SK-N-SH (cell line): ENCODE measurements around the gene NOVA1. TPM values are rescaled to one million over a fixed set of nuclear protein-coding genes. Genes with fewer than 3 reads are reported as not detected.

ENCODE experiments used
- CTCF ChIA-PET: fragments of 300-600, 350-600 bp; formaldehyde crosslinking; extraction: SDS; loops from one replicate; lab custom pipeline; 2021; lab: Yijun Ruan, JAX
- POLR2A ChIA-PET: fragments of 350-600 bp; sonication (Branson Sonifier 250); formaldehyde crosslinking; extraction: SDS; loops from one replicate; lab custom pipeline; 2020; ENCODE audit warnings: antibody characterized with exemption, inconsistent platforms; lab: Yijun Ruan, JAX
- DNase-seq: peaks from one replicate; pipeline ENCODE4 v3.0.0; 2012
- H2AFZ ChIP-seq: fragments of 200-600 bp; sonication (generic); 2 replicates; pipeline ENCODE4 v1.8.1; 2016; ENCODE audit warnings: antibody characterized with exemption, mild to moderate bottlenecking, low read depth
- H3F3A ChIP-seq: fragments of 200-600 bp; sonication (generic); replicated peaks from 2 replicates; pipeline ENCODE3; 2016; ENCODE audit warnings: antibody characterized with exemption, mild to moderate bottlenecking; ENCODE audit not compliant: insufficient read depth
- H3K27ac ChIP-seq, 2 experiments: fragments of 200-500 bp in 1 of 2; fragments of 200-600 bp in 1 of 2; sonication (Bioruptor generic) in 1 of 2; sonication (generic), shearing (Covaris generic) in 1 of 2; 2 replicates each; pipeline versions ENCODE4 v1.5.1 to v1.6.1; 2014 to 2016; ENCODE audit warnings: low read depth in 2 of 2, inconsistent platforms in 1 of 2, low read length in 1 of 2, mild to moderate bottlenecking in 1 of 2, mixed read lengths in 1 of 2
- H3K27me3 ChIP-seq: fragments of 200-600 bp; sonication (generic), shearing (Covaris generic); 2 replicates; pipeline ENCODE4 v1.6.1; 2016; ENCODE audit warnings: mixed run types; ENCODE audit not compliant: insufficient read depth
- H3K36me3 ChIP-seq, 2 experiments: fragments of 200-500 bp in 1 of 2; fragments of 200-600 bp in 1 of 2; sonication (Bioruptor generic) in 1 of 2; sonication (generic) in 1 of 2; replicated peaks in 1 of 2; 2 replicates each; pipeline versions ENCODE3 to v1.5.1; 2014 to 2016; ENCODE audit warnings: low read length in 1 of 2, mild to moderate bottlenecking in 1 of 2; ENCODE audit not compliant: insufficient read depth in 2 of 2, control insufficient read depth in 1 of 2
- H3K4me1 ChIP-seq, 2 experiments: fragments of 200-500 bp in 1 of 2; fragments of 200-600 bp in 1 of 2; sonication (Bioruptor generic) in 1 of 2; sonication (generic), shearing (Covaris generic) in 1 of 2; 2 replicates each; pipeline versions ENCODE4 v1.5.1 to v1.6.1; 2014 to 2016; ENCODE audit warnings: low read depth in 1 of 2, low read length in 1 of 2, mixed run types in 1 of 2; ENCODE audit not compliant: insufficient read depth in 2 of 2, control insufficient read depth in 1 of 2
- H3K4me2 ChIP-seq: fragments of 200-600 bp; sonication (generic), shearing (Covaris generic); 2 replicates; pipeline ENCODE4 v1.6.1; 2017; ENCODE audit warnings: mixed run types
- H3K4me3 ChIP-seq, 2 experiments: fragments of 200-500 bp in 1 of 2; fragments of 200-600 bp in 1 of 2; sonication (Bioruptor generic) in 1 of 2; sonication (generic), shearing (Covaris generic) in 1 of 2; 2 replicates each; pipeline versions ENCODE4 v1.5.1 to v1.8.1; 2014 to 2016; ENCODE audit warnings: low read depth in 2 of 2, inconsistent platforms in 1 of 2, low read length in 1 of 2, mild to moderate bottlenecking in 1 of 2, mixed read lengths in 1 of 2, moderate library complexity in 1 of 2
- H3K79me2 ChIP-seq: fragments of 200-600 bp; sonication (generic); 2 replicates; pipeline ENCODE4 v1.8.1; 2017; ENCODE audit warnings: mild to moderate bottlenecking; ENCODE audit not compliant: insufficient read depth
- H3K9ac ChIP-seq: fragments of 200-600 bp; sonication (generic); 2 replicates; pipeline ENCODE4 v1.6.1; 2017; ENCODE audit warnings: mixed run types
- H3K9me2 ChIP-seq: fragments of 200-600 bp; sonication (generic); 2 replicates; pipeline ENCODE4 v1.6.1; 2017; ENCODE audit warnings: mixed run types
- H3K9me3 ChIP-seq: fragments of 200-600 bp; sonication (generic); 2 replicates; pipeline ENCODE4 v1.6.1; 2017; ENCODE audit warnings: mixed run types, mild to moderate bottlenecking, moderate library complexity
- H4K20me1 ChIP-seq: fragments of 200-600 bp; sonication (generic); 2 replicates; pipeline ENCODE4 v1.6.1; 2017; ENCODE audit warnings: mild to moderate bottlenecking, mixed run types; ENCODE audit not compliant: insufficient read depth
- CHD2 ChIP-seq: fragments of 150-350 bp; IDR thresholded peaks from 2 replicates; pipeline ENCODE4 v1.6.1; 2018; ENCODE audit warnings: low read length; ENCODE audit not compliant: partially characterized antibody
- CTCF ChIP-seq: fragments of 200-600 bp; sonication (generic); IDR thresholded peaks from 2 replicates; pipeline ENCODE4 v1.6.1; 2017; ENCODE audit warnings: antibody characterized with exemption, mild to moderate bottlenecking, moderate library complexity
- EZH2phosphoT487 ChIP-seq: fragments of 200-600 bp; sonication (generic); IDR thresholded peaks from 2 replicates; pipeline ENCODE4 v1.6.1; 2017; ENCODE audit warnings: low read depth, mixed run types, mild to moderate bottlenecking, antibody characterized with exemption, moderate library complexity, borderline replicate concordance
- FOSL2 ChIP-seq: IDR thresholded peaks from 2 replicates; pipeline ENCODE4 v1.4.0; 2012; ENCODE audit warnings: low read depth, mild to moderate bottlenecking, moderate library complexity, borderline replicate concordance
- FOXJ3 ChIP-seq: sonication (generic); formaldehyde crosslinking; IDR thresholded peaks from 2 replicates; pipeline ENCODE4 v1.5.1; 2020; ENCODE audit warnings: mild to moderate bottlenecking, missing genetic modification reagents
- FOXM1 ChIP-seq: IDR thresholded peaks from 2 replicates; pipeline ENCODE4 v1.4.0; 2012; ENCODE audit warnings: low read depth, mild to moderate bottlenecking
- GATA2 ChIP-seq: sonication (generic); formaldehyde crosslinking; IDR thresholded peaks from 2 replicates; pipeline ENCODE4 v1.5.0; 2020; ENCODE audit warnings: mild to moderate bottlenecking, missing genetic modification reagents
- IRF3 ChIP-seq: fragments of 150-350 bp; IDR thresholded peaks from 2 replicates; pipeline ENCODE4 v1.6.1; 2016; ENCODE audit warnings: mild to moderate bottlenecking, low read depth, low read length
- JUND ChIP-seq: IDR thresholded peaks from 2 replicates; pipeline ENCODE4 v1.4.0; 2012
- NRF1 ChIP-seq: IDR thresholded peaks from 2 replicates; pipeline ENCODE4 v1.6.1; 2012; ENCODE audit warnings: low read depth, mild to moderate bottlenecking, low read length
- PBX3 ChIP-seq: IDR thresholded peaks from 2 replicates; pipeline ENCODE4; 2012
- RCOR1 ChIP-seq: fragments of 150-350 bp; IDR thresholded peaks from 2 replicates; pipeline ENCODE4 v1.6.1; 2017; ENCODE audit warnings: antibody characterized with exemption, low read length
- RFX5 ChIP-seq: IDR thresholded peaks from 2 replicates; pipeline ENCODE4 v1.6.1; 2012; ENCODE audit warnings: mild to moderate bottlenecking, improper control_type of control experiment, low read length
- TCF12 ChIP-seq: IDR thresholded peaks from 2 replicates; pipeline ENCODE4 v1.4.0; 2012
- TEAD4 ChIP-seq: IDR thresholded peaks from 2 replicates; pipeline ENCODE4 v1.4.0; 2012; ENCODE audit warnings: mild to moderate bottlenecking, borderline replicate concordance; ENCODE audit not compliant: insufficient read depth
- USF1 ChIP-seq: IDR thresholded peaks from 2 replicates; pipeline ENCODE4 v1.4.0; 2012; ENCODE audit warnings: low read depth, borderline replicate concordance
- YY1 ChIP-seq: IDR thresholded peaks from 2 replicates; pipeline ENCODE4 v1.4.0; 2012; ENCODE audit warnings: low read depth, mild to moderate bottlenecking
- WGBS: methylation state at CpG from one replicate; pipeline ENCODE4 v1.1.6; 2017; ENCODE audit warnings: low lambda C conversion rate; 5-methylcytosine and 5-hydroxymethylcytosine counted together
- polyA plus RNA-seq, 3 experiments: library from polyadenylated mRNA; depleted of rRNA; stranded (reverse); fragments of >200 nt; gene quantifications; 2 replicates each; pipeline ENCODE4 v1.2.3, GENCODE V29; 2012

NOVA1 gene
- polyA plus RNA-seq, 1 of the 3 experiments (the other 2 are of a cell fraction), result 0.44 TPM

GRCh38 chr14:26577711-26578110 is 20.1 kb downstream of the NOVA1 start:
- Histone ChIP-seq H3K27ac (no peak overlapping the region), H3K4me1 (no peaks in the 10 kb centered on the region), H3K36me3 (no peaks in the 10 kb centered on the region), H4K20me1 (no peaks in the 10 kb centered on the region), H3K27me3 (no peaks in the 10 kb centered on the region), H3K4me2 (no peak overlapping the region), H3F3A (peaks cover 8% of the 10 kb centered on the region), H3K79me2 (no peaks in the 10 kb centered on the region), H3K4me3 (no peak overlapping the region), H2AFZ (no peak overlapping the region), H3K9me3 (no peaks in the 10 kb centered on the region), H3K9ac (no peak overlapping the region), H3K9me2 (no peaks in the 10 kb centered on the region)
- ChIA-PET CTCF (no interaction called here), POLR2A (no interaction called here)
- 52% methylated on average over 2 of the region's 2 CpGs for WGBS
- DNase-seq, result no peak
- no peak for TF ChIP-seq RFX5
- no peak for TF ChIP-seq RCOR1
- TF ChIP-seq YY1, result no peak
- TF ChIP-seq JUND, result no peak
- TF ChIP-seq TCF12, result no peak
- no peak for TF ChIP-seq FOSL2
- no peak for TF ChIP-seq TEAD4
- TF ChIP-seq CTCF, result no peak
- TF ChIP-seq FOXM1, result no peak
- no peak for TF ChIP-seq FOXJ3 (CRISPR knock-in tag)
- no peak for TF ChIP-seq PBX3
- no peak for TF ChIP-seq EZH2phosphoT487
- no peak for TF ChIP-seq CHD2
- no peak for TF ChIP-seq USF1
- TF ChIP-seq GATA2 (CRISPR knock-in tag), result no peak
- no peak for TF ChIP-seq NRF1
- no peak for TF ChIP-seq IRF3
